Right ventricle myocardium superior (tissue), 1 donor: ENCODE results near the gene KCNN1. TPM values are rescaled to one million over a fixed set of nuclear protein-coding genes. Genes with fewer than 3 reads are reported as not detected.
"Not testable (repeated sequence)": the region's sequence is repeated elsewhere in the genome, so short reads cannot be mapped to it uniquely, and the experiment has no call there.

Experiments used
- ATAC-seq: fragments of 200-7000 bp; cut with Tn5 transposase; one replicate; pipeline ENCODE4 v1.9.1; 2020; ENCODE audit warnings: mild to moderate bottlenecking; ENCODE audit not compliant: poor library complexity
- DNase-seq: peaks from one replicate; pipeline ENCODE4 v3.0.0-alpha.2; 2020
- intact Hi-C: fragments of 100-400 bp; cut with DNase I; formaldehyde crosslinking; loops from one replicate; pipeline ENCODE4 v1.11.2; 2022
- total RNA-seq: library from RNA; stranded (reverse); fragmentation: NEBNext Ultra II Directional; extraction: Animal tissue kit (Norgen Biotek cat#: 25700); gene quantifications from one replicate; pipeline ENCODE4 v1.2.1, GENCODE V29; 2021
- donor health status: DM: no; HTN: yes; CAD: no; lungs with severe emphysema.

The KCNN1 gene
- total RNA-seq, 1 donor from 2014 or later = not detected

- intact Hi-C loops = no loop called here
- ATAC-seq = no peak
- DNase-seq = no peak
Observed at GRCh38 chr19:17957885-17958284, 9.0 kb upstream of the KCNN1 start.

GRCh38 chr19:17963936-17964691, 2.8 kb upstream of the KCNN1 start:
- ATAC-seq (no peak), DNase-seq (no peak)
- intact Hi-C loops = no loop called here

DNA sequence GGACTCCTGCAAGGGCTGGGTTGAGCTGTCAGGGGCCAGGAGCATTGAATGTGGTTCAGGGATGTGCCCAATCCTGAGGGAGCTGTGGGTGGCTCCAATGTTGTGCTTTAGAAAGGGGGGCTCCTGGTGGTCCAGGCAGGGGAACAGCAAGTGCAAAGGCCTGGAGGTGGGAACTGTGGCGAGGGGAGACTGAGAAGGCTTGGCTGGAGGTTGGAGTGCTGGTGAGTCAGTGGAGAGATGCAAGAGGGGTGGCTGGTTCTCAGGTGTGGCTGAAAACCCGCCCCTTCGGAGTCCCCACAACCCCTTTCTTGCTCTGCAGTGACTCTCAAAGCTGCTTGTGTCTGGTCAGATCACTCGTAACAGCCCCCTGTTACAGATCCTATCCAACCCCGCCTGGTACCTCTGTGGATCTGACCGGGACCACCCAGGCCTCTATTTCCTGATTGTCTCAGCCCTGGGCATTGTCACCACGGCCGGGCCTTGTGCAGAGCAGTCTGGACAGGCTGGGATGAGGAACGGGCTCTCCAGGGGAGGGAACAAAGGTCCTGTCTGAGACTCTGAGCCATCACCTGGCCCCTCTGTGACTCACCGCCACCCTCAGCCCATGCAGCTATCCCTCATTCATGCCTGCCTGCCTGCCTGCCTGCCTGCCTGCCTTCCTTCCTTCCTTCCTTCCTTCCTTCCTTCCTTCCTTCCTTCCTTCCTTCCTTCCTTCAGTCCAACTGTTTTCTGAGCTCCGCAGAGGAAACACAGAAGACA, 1.4 kb upstream of the KCNN1 start:
- intact Hi-C loops = no loop called here
- no peak for DNase-seq
- ATAC-seq = no peak

DNA sequence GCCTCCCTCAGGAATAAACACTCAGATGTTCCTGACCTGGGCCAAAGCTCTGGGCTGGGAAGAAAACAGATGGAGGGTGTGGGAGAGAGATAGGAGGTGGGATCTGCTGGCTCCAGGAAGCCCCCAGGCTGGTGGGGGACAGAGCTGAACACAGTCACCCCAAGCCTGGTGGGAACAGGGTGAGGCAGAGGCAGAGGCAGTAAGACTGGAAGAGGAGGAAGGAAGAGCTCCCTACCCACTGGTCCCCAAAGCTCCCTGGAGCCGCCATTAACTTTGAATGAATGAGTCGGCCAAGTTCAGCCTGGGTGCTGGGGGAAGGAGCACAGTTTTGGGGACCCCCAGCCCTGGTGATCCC, 801 bp upstream of the KCNN1 start:
- DNase-seq (no peak), ATAC-seq (no peak)
- intact Hi-C loops = no loop called here

GRCh38 chr19:17967257-17968051, 547 bp downstream of the KCNN1 start:
- DNase-seq (no peak), ATAC-seq (no peak)
- intact Hi-C loops = no loop called here

DNA sequence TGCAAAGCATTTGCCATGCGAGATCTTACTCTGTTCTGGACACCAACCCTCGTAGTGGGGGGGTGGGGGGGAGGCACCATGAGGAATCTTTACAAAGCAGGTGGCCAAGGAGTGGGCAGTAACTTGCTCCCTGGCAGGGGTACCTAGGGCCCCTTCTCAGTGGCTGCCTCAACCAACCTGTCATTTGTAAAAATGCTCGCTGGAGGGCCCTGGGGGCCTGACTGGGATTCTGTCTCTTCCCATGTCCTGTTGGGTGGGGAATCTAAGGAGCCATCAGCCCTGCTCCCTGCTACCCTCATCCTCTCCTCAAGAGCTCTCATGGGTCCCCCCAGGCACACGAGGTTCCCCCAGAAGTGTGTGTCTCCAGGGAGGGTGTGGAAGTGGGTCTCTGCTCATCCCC, 1.5 kb downstream of the KCNN1 start:
- intact Hi-C loops = no loop called here
- ATAC-seq (no peak), DNase-seq (no peak)

DNA sequence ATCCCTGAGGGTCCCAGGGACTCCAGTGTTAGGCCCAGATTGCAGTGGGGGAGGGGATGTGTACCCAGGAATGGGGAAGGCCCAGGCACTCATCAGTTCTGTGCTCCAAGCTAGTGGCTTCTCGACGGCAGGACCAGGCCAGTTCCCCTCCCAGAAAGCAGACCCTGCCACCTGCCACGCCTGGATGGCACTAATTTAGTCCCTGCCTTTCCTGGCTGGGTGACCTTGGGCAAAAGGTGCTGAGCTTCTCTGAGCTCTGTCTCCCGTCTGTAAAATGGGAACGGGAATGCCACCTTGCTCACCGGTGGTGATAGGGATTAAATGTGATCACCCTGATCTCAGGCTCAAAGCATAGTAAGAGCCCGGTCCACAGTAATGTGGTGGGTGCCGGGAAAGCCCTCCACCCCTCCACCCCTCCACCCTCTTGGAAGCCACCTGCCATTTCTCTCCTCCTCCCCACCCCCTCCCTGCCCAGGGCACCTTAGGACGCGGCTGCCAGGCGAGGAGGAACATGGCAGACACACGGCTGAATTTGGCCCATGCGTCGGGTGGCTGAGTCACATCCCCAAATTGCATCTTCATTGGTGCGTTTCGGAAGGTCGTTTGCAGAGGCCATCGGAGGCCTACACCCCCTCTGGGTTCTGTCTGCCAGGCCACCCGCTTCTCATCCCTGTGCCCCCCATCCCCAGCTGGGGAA, 2.3 kb downstream of the KCNN1 start:
- no peak for ATAC-seq
- no peak for DNase-seq
- intact Hi-C loops = no loop called here

- intact Hi-C loops = no loop called here
- no peak for DNase-seq
- ATAC-seq = no peak
Observed at GRCh38 chr19:17972230-17972629, 5.3 kb downstream of the KCNN1 start.

DNA sequence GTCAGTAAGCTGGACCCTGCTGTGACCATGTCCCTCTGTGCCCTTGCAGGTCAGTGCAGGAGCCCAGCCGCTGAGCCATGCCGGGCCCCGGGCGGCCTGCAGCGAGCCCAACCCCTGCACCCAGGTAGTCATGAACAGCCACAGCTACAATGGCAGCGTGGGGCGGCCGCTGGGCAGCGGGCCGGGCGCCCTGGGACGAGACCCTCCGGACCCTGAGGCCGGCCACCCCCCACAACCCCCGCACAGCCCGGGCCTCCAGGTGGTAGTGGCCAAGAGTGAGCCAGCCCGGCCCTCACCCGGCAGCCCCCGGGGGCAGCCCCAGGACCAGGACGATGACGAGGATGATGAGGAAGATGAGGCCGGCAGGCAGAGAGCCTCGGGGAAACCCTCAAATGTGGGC, 6.9 kb downstream of the KCNN1 start:
- no peak for ATAC-seq
- no peak for DNase-seq
- intact Hi-C loops = no loop called here

DNA sequence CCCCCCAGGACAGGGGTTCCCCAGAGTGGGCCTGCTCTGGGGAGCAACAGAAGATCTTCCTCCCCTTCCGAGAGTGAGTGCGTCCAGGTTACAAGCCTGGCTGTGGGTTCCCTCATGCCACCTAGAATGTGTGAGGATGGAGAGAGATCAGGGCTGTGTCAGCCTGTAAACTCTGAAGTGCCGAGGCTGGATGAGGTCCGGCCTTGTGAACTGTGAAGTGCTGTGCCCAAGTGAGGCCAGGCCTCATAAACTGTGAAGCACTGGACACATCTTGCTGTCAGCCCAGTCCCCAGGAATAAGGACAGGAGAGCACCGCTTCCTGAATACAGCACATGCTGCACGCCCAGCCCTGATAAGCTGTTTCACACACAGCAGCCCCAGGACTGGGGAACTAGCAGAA, 7.6 kb downstream of the KCNN1 start:
- ATAC-seq (no peak), DNase-seq (no peak)
- intact Hi-C loops = no loop called here

DNA sequence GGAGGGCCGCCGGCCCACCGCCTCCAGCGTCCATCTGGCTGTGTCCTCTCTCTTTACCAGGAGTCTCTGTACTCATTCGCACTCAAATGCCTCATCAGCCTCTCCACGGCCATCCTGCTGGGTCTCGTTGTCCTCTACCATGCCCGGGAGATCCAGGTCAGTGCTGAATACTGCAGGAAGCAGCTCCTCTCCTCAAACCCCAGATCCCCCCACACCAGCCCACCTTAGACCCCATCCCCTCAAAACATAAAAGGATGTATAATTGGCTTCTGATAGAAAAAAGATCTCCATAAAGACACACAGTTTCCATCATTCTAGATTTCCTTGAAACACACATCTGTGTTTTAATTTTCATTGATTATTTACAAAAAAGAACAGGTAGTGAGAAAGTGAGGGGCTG, 8.1 kb downstream of the KCNN1 start:
- intact Hi-C loops = no loop called here
- DNase-seq (no peak), ATAC-seq (no peak)

- intact Hi-C loops = no loop called here
- DNase-seq = no peak
- no peak for ATAC-seq
Observed at GRCh38 chr19:17977021-17977420, 10.1 kb downstream of the KCNN1 start.

- DNase-seq (no peak), ATAC-seq (no peak)
- intact Hi-C loops = no loop called here
Observed at GRCh38 chr19:17977488-17977887, 10.6 kb downstream of the KCNN1 start.

DNA sequence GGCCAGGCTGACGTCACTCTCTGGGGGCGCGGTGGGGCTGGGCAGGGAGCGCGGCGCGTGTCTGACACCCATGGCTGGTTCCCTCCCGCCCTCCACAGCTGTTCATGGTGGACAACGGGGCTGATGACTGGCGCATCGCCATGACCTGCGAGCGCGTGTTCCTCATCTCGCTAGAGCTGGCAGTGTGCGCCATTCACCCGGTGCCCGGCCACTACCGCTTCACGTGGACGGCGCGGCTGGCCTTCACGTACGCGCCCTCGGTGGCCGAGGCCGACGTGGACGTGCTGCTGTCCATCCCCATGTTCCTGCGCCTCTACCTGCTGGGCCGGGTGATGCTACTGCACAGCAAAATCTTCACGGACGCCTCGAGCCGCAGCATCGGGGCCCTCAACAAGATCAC, 14.7 kb downstream of the KCNN1 start:
- ATAC-seq = no peak
- intact Hi-C loops = no loop called here
- DNase-seq = no peak

DNA sequence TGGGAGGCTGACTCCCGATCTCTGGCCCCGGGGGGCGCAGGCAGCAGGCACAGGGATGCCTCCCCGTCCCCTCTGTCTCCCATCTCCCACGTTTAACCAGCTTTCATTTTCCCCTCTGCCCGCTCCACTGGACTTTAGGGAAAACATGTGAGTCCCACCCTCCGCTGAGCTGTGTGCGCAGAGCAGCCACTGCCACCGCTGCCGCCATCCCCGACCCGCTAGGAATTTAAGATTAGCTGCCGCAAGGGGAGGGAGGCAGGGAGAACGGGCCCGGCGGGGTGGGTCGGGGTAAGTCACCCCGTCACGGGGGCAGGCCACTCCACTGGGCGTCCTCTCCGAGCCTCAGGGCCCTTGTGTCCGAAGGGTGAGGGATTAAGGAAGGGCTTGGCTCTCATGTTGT, 15.5 kb downstream of the KCNN1 start:
- no peak for ATAC-seq
- intact Hi-C loops = no loop called here
- no peak for DNase-seq

GRCh38 chr19:17985037-17985818, 18.3 kb downstream of the KCNN1 start:
- ATAC-seq = no peak
- intact Hi-C loops = no loop called here
- no peak for DNase-seq

DNA sequence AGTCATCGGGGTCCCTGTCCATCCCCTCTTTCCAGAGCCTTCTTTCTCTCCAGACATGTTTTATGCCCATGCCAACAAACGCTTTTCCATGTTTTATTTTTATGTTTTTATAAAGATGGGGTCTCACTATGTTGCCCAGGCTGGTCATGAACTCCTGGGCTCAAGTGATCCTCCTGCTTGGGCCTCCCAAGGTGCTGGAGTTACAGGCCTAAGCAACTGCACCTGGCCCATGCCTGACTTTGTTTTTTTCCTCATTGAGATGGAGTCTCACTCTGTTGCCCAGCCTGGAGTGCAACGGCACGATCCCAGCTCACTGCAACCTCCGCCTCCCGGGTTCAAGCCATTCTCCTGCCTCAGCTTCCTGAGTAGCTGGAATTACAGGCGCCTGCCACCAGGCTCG, 19.7 kb downstream of the KCNN1 start:
- ATAC-seq, DNase-seq, intact Hi-C loops: not testable (repeated sequence)

- no peak for ATAC-seq
- DNase-seq = no peak
- intact Hi-C loops = no loop called here
Observed at GRCh38 chr19:17988161-17988560, 21.3 kb downstream of the KCNN1 start.
